Head of caudate nucleus (tissue), 42 donors: Measurements from ENCODE around the gene HES5.

ENCODE experiments used
- DNase-seq, 42 donors: peaks; one replicate each; pipeline versions ENCODE4 v3.0.0 to v3.0.0-alpha.2; 2020 to 2021; ENCODE audit warnings: mixed read lengths in 7 of 42
- intact Hi-C: fragments of 100-400 bp; cut with DNase I; formaldehyde crosslinking; loops from one replicate; pipeline ENCODE4 v1.15.0; 2022

The HES5 gene

DNA sequence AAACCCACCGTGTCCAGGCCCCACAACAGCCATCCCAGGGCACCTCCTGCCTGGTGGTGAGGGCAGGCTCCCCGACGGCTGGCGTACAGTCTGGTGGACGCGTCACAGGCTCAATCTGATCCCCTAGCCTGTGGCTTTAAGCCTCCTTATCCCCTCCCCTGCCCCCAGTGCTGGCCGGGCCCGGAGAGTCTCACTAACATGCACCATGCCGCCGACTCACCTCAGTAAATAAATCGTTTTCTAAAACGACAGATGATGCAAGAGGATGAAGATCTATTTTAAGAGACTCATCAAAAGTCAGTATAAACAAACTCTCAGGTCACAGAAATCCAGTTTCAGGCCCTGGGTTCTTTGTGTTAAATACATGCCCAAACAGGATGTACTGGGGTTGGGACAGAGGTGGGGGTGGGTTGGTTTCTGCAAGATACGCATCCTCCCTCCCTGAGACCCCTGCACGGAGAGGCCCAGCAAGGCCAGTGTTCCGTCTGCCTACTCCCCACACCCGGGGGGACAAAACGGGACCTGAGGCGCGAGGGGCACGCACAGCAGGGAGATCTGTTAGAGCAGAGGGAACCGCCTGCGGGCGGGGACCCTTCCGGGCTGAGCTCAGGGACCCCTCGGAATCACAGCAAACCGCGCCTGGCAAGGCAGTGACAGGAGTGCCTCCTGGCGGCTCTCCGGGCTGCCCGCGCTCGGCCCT is 6.7 kb downstream of the HES5 start:
- intact Hi-C loops: no loop called here
- no peak for DNase-seq

DNA sequence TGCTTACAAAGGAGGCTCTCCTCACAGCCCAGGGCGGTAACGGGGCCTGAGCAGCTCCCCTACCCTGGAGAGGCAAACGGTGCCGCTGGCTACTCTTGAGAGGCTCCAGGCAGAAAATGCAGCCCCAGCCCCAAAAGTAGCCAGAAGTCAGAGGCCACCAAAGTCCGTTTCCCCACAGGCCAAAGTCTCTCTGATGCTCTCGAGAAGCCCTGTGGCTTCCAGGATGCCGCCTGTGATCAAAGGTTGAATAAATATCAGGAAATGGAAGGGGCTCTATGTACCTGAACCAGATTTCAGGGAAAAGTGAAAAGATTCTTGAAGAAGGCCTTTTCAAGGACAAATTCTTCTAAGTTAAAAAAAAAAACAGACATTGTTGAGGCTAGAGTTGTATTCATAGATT is 7.8 kb downstream of the HES5 start:
- no peak for DNase-seq
- intact Hi-C loops: no loop called here

DNA sequence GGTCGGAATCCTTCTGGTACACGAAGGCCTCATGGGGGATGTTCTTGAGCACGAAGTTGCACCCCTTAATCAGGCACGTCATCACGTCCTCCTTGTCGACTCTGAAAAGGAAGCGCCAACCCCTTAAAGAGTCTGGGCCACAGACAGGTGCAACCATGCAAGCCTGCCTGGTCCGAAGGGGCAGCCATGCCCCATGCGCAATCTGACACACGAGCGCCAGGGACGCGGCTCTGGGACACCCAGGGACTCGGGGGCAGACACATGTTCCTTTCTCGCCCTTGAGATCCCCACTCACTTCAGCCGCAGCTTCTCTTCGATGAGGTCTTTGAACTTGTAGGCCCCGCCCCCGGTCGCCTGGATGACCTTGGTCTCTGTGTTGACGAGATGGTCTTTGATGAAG is 9.3 kb downstream of the HES5 start:
- intact Hi-C loops: no loop called here
- DNase-seq: no peak

DNA sequence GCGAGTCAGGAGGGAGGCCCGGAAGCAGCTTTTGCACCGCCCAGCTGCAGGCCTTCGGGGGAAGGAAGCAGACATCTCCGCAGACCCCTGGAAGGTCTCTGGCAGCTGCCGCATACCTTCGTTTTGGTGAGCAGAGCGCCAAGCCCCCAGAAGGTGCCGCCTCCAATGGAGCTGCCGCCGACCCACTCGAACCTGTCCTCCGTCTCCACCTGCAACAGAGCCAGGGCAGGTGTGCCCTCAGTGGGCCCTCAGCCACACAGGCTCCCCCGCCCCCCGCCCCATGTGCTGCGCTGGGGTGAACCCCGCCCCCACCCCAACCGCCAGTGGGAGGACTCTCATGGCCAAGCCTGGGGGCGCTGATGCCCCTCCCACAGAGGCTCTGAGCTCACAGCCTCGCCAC is 9.9 kb downstream of the HES5 start:
- intact Hi-C loops: no loop called here
- no peak for DNase-seq

DNA sequence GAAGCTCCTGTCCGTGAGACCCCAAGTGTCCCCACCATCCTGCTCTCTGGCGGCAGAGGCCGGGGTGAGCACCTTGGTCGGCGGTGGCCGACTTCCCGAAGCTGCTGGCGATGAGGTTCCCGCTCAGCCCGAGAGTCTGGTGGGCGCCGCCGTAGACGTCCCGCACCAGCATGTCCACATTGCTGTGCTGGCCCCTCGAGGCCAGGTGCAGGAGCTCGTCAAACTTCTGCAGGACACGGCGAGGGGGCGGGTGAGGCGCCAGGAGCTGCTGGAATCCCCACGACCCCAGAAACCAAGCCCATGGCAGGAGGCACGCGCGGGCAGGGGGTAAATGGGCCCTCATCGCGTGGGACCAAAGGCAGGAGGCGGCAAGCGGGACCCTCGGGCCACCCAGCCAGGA is 10.3 kb downstream of the HES5 start:
- no peak for DNase-seq
- intact Hi-C loops: no loop called here

DNA sequence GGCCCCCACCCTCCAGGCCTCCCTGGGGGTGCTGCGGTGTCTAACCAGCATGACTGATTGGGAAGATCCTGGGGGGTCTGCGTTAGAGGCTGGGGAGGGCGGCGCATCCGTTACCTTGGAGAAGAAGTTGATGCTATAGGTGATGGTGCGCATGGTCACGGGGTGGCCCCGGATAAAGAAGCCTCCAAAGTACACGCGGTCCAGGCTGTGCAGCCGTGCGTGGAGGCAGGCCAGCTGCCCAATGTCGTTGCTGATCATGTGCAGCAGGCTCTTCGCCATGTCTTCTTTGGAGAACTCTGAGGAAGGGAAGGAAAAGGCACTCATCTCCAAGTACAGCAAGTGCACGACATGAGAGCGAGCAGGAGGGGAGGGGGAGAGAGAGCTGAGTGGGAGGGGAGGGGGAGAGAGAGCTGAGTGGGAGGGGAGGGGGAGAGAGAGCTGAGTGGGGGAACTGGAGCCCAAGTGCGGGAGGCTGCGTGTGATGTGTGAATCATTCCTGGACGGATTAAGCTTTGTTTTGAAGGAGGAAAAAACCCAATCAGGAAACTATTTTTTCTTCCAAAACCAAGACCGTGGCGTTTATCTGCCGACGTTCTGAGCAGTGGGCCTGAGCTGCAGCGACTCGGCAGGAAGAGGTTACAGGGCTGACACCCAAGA is 10.9 kb downstream of the HES5 start:
- DNase-seq: peak in 10 of 42 donors; percentile 28 to 71 (median 43)
- intact Hi-C loops: no loop called here

DNA sequence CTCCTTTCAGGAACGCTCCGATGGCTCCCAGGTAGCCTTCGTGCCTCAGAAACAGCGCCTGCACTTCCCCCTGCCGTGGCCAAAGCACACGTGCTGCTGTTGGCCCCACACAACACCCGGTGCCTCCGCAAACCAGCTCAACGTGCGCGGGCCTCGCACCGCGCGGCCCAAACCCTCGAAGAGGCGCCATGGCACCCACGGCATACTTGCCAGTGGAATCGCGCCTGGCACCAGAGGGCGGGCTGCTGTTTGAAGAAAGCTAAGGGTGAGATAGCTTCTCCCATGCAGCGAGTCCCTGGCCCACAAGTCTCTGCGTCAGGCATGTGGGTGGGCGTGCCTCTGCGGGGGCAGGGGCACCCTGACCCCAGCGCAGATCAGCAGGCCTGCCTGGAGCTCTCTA is 11.5 kb downstream of the HES5 start:
- intact Hi-C loops: no loop called here
- peak; percentile 37 to 89 (median 74) for DNase-seq

DNA sequence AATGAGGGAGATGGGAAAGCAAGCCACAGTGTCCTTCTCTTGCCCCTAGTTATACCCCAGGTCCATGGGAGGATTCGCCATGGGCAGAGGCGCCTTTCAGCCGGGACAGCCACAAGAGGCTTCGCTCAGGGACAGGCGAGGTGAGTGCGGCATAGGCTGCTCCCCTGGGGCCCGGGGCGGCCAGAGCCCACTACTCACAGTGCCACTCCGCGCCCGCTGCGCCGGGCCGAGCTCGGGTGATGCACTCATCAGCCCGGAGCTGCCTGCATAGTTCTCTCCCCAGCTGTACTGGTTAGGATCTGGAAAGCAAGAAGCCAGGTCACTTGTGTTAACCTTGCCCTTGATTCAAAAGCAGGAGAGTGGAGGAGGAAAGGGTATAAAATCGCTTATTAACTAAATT is 12.1 kb downstream of the HES5 start:
- intact Hi-C loops: no loop called here
- no peak for DNase-seq

DNA sequence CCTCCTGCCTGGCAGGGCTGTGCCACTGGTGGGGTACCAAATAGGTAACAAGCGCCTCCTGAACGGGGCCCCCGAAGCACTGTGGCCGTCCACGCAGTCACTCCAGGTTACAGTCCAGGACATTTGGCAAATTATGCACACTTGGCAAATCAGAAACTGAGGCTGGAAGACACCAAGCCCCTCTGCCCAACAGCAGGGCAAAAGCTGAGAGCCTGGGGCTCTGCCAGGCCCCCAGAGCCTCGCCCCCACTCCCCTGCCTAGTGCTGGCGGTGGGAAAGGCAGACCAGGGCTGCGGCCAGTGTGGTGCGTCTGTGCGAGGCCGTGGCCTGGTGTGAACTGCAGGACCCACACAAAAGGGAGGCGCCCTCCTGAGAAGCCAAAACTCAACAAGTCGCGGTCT is 13.1 kb downstream of the HES5 start:
- intact Hi-C loops: no loop called here
- DNase-seq: no peak

DNA sequence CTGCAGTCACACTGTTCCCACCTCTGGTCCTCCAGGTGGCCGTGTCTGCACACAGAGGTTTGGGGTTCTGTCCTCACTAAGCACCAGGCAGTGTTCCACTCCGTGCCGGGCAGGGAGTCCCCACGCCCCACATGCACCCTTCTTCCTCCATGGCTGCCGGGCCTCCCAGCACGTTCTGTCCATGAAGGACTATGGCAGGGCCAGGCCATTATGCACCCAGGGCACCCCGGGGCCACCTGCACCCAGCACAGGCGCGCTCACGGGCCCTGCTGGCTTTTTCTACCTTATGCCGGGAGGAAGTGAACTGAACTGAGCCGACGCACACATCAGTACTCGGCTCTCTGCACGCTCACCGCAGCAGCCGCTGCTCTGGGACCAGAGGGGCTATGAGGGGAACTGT is 13.9 kb downstream of the HES5 start:
- intact Hi-C loops: no loop called here
- no peak for DNase-seq

DNA sequence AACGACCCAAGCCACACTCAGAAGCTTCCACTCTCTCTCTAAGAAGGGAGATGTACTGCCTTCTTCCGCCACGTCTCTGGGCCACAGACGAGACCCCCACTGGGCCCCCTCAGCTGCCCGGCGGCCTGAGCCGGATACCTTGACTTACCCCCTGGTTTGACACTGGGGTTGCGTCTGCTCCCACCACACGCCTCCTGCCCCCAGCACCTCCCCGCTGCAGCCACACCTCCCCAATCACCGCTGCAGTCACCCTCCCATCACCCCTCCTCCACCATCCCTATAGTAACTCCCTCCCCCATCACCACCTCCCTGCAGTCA is 14.3 kb downstream of the HES5 start:
- peak in 2 of 42 donors; percentile 35 to 52 for DNase-seq
- intact Hi-C loops: no loop called here

DNA sequence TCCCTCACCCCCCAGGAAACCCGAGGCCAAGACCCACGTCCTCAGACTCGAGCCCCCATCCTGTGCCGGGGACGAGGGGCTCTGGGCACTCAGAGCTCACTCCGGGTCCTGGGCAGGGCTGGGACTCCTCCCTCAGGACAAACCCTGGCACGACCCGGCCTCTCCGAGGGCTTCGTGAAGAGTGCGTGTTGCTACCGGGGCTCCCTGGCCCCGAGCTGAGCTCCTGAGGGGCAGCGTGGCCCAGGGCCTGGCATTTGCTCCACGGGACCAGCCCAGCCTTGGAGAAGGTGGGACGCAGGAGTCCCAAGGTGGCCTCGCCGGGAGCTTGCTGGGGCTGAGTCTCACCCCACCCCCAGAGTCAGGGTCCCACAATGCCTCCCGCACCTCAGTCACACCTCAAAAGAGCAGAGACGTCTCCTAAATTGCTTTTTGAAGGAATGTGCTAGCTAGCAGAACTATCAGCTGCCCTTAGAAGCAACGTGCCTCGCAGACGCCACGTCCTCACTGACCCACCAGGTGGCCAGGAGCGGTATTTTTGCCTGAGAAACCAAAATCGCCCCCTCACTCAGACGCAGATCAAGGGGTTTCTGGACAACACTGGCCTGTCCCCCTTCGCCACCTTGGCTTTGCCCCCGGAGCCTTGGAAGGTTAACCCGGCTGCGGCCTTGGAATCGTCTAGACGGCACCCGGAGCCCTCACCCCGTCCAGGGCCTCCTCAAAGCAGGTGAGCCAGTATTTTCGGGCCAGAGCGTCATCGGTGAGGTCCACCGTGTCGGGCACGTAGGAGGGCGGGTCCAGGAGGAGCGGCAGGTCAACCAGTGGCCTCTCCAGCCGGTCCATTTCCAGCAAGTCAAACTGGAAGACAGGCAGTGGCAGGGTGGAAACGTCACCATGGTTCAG is 14.9 kb downstream of the HES5 start:
- intact Hi-C loops: no loop called here
- no peak for DNase-seq

DNA sequence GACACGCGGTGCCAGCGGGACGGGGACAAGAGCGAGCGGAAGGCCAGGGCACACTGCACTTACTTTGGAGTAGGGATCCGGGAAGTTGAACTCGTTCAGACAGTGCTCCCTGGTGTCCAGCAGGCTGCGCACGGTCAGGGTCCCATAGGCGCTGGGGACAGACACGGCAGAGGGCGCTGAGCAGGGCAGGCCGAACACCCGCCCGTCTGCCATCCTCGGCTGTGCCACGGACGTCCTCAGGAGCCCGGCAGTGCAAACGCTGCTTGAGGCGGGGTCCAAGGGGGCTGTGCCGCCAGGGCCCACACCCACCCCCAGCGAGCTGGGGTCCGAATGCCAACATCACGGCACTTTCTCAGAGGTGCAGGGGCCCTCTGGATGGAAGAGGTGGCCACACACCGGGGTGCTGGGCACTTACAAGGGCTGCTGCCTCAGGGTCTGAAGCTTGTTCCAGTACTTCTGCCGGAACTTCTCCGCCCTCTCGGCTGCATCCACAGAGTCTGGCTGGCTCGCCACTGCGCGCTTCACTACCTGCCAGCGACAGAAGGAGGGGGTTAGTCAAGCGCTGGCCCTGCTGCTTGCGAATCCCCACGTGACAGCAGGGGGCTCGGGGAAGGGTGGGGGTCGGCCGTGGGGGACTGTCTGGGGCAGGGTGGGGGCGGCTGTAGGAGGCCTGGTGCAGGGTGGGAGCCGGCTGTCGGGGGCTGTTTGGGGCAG is 16.0 kb downstream of the HES5 start:
- intact Hi-C loops: no loop called here
- no peak for DNase-seq

DNA sequence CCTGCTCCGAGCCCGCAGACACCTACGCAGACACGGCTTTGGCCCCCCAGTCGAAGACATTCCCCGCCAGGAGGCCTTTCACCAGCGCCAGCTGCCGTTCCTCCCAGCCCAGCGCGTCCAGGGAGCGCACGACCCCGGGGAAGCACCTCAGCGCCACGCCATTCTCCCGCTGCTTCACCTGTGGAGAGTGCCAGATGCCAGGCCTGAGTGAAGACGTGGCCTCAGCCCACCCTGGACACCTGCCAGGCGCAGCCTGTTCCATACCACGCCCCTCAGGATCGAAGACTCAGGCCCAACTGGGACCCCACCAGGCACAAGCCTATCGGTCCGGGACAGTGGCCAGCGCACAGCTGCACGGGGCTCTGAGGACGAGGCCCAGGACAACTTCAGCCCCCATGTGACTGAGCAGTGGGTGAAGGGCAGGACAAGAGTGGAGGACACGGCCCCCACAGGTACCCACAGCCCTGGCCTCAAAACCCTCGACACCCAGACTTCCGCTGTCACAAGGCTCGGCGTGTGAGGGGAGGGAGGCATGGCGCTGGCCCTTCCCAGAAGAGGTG is 17.1 kb downstream of the HES5 start:
- intact Hi-C loops: no loop called here

DNA sequence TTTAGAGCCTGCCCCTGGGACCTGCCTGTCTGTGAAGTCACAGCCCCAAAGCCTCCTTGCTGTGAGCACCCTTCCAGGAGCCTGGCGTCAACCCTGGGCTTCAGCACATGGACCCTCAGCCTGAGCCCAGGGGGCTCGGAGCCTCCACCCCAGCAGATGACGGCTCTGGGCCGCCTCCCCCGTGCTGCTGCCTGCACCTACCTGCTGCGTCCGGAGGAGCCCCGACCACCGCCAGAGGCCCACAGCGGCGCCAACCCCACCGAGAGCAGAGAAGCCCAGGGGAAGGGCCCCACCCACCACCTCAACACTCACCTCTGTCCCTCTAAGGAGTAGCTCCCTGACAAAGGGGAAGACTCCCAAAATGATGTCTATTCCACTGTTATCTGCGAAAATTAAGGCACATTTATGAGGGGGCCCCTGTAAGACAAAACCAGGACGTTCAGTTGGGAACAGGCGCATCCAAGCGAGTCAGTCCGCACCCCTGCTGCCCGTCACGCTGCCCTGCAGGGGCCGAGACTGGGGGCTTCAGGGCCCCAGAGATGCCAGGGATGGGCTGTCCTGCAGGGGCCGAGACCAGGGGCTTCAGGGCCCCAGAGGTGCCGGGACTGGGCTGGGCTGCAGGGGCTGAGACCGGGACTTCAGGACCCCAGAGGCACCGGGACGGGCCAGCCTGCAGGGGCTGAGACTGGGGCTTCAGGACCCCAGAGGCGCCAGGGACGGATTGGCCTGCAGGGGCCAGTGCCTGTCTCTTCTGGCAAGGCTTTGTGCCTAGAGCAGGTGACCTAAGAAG is 19.5 kb downstream of the HES5 start:
- intact Hi-C loops: no loop called here
- no peak for DNase-seq

More for the DNA sequence above, 17.1 kb downstream of the HES5 start:
- DNase-seq: no peak

DNA sequence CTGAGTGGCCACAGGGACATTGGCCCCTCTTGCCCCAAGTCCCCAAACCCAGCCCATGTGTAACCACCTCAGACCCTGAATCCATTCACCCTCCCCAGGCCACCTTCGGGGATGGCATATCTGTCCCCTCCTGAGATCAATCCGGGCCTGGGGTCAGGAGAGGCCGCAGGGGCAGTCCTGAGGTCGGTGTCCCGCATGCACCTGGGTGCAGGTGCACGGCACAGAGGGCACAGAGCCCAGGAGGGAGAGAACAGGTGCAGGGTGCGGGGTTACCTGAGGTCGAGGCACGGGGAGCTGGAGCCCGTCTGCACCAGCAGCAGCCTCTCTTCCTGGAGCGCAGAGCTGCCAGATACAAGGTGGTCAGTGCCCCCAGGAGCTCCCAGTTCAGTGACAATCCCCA is 20.5 kb downstream of the HES5 start:
- DNase-seq: no peak
- intact Hi-C loops: no loop called here

DNA sequence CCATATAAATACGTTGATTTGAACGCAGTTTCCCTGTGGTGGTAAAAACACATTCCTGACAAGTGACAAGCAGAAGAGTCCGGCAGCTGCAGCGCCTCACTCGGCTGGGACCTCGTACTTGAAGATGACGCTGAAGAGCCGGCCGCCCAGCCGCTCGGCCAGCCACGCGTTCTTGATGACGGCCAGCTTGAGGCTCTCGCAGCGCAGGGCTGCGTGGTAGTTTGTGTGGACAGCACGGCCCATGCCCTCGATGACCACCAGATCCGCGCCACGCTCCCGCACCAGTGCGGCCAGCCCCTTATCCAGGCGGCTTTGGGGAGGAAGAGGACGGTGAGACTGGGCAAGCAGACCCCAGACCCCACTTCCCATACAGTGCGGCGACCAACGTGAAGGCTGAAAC is 21.3 kb downstream of the HES5 start:
- no peak for DNase-seq
- intact Hi-C loops: no loop called here

DNA sequence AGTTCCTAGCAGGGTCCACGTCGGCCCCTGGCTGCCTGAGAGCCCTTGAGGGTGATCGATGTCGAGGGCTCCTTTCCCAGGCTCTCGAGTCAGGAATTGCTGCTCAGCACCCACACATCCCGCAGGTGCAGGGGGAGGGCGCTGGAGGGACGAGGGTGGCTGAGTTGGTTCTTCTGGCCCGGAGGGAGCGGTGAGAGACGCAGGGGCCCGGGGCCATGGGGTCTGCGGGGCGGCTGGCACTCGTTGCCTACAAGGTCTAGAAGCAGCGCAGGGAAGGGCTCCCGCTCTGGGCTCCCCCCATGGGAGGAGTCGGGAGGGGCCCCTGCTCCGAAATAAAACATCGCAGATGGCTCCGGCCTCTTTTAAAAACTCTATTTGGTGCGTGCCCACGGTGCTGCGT is 21.9 kb downstream of the HES5 start:
- intact Hi-C loops: no loop called here
- peak in 11 of 42 donors; percentile 31 to 74 (median 48) for DNase-seq

DNA sequence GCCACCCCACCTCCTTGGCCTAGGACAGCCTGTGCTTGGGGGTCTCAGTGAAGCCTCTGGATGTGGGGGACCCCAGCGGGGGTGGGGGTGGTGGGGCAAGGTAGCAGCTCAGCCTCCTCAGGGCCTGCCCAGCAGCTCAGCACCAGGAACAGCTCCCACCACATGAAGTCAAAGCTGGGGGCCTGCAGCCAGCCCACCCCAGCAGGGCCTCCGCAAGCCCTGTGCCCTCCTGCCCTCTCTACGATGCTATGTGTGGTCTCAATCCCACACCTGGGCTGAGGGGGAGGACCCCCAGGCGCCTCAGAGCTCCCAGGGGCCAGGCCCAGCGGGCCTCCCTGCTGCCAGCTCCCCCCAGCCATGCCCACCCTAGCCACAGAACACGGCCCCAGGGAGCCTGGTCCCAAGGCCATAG is 22.3 kb downstream of the HES5 start:
- DNase-seq: no peak
- intact Hi-C loops: no loop called here
